Measurements from ENCODE around the gene CCDC6.

DNA sequence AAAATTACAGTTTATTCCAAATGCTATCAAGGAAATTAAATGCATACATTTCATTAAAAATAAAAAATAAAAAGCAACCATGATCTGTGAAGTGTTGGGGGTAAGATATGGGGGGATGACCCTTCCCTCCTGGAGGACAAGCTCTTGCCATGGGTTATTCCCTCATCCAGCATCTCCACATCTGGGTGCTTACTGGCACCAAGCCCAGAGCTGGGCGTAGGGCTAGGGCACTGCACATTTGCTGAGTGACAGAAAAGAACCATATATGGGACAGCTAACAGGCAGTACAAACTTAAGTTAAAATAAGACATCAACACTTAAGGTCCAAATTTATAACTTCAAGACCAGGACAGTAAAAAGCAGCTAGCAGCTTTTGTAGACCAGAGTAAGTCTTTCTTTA lies 10.2 kb downstream of the CCDC6 start:
- TF ChIP-seq POLR2AphosphoS5 (IDR thresholded peaks at IDR 0.05; ENCODE audit: low read depth, low read length) (no peak), SIN3A (IDR thresholded peaks at IDR 0.05; ENCODE audit: borderline replicate concordance, insufficient read depth, low read length) (no peak), TAF1 (IDR thresholded peaks at IDR 0.05; ENCODE audit: borderline replicate concordance, insufficient read depth, low read length) (no peak), FOXP2 (optimal IDR thresholded peaks at IDR 0.05; ENCODE audit: borderline replicate concordance, extremely low read depth, extremely low read length, insufficient read depth) (no peak)
- TF ChIP-seq, protein P1, sequence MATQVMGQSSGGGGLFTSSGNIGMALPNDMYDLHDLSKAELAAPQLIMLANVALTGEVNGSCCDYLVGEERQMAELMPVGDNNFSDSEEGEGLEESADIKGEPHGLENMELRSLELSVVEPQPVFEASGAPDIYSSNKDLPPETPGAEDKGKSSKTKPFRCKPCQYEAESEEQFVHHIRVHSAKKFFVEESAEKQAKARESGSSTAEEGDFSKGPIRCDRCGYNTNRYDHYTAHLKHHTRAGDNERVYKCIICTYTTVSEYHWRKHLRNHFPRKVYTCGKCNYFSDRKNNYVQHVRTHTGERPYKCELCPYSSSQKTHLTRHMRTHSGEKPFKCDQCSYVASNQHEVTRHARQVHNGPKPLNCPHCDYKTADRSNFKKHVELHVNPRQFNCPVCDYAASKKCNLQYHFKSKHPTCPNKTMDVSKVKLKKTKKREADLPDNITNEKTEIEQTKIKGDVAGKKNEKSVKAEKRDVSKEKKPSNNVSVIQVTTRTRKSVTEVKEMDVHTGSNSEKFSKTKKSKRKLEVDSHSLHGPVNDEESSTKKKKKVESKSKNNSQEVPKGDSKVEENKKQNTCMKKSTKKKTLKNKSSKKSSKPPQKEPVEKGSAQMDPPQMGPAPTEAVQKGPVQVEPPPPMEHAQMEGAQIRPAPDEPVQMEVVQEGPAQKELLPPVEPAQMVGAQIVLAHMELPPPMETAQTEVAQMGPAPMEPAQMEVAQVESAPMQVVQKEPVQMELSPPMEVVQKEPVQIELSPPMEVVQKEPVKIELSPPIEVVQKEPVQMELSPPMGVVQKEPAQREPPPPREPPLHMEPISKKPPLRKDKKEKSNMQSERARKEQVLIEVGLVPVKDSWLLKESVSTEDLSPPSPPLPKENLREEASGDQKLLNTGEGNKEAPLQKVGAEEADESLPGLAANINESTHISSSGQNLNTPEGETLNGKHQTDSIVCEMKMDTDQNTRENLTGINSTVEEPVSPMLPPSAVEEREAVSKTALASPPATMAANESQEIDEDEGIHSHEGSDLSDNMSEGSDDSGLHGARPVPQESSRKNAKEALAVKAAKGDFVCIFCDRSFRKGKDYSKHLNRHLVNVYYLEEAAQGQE (IDR thresholded peaks at IDR 0.05; ENCODE audit: insufficient read depth in 1 of 2, low read depth in 2 of 2, low read length in 2 of 2) = no peak

Measured in PFSK-1 (cell line).